Coronary artery (tissue), 2 donors: ENCODE measurements around the gene PRIMA1.
"Not testable (repeated sequence)": the region's sequence is repeated elsewhere in the genome, so short reads cannot be mapped to it uniquely, and the experiment has no call there.

Source experiments
- DNase-seq: peaks from one replicate; pipeline ENCODE4 v3.0.0-alpha.2; 2017; ENCODE audit warnings: low spot score
- H3K27ac ChIP-seq, 2 donors: fragments of 200-600 bp; sonication (generic); one replicate each; pipeline ENCODE4 v1.5.1; 2016 to 2019
- H3K4me3 ChIP-seq: fragments of 200-600 bp; sonication (generic); 2 replicates; pipeline ENCODE4 v1.5.1; 2016; ENCODE audit warnings: mild to moderate bottlenecking, moderate library complexity
- CTCF ChIP-seq: fragments of 200-600 bp; sonication (generic); IDR thresholded peaks from one replicate; pipeline ENCODE4 v1.5.1; 2019; ENCODE audit warnings: antibody characterized with exemption

Gene PRIMA1

GRCh38 chr14:93824518-93825234, 36.4 kb upstream of the PRIMA1 start:
- no peak for DNase-seq
- Histone ChIP-seq H3K4me3 (no peak overlapping the region), H3K27ac (no peak overlapping the region)
- TF ChIP-seq CTCF: no peak

- no peak for DNase-seq
- Histone ChIP-seq H3K27ac (no peak overlapping the region), H3K4me3 (no peak overlapping the region)
- no peak for TF ChIP-seq CTCF
Observed at GRCh38 chr14:93824076-93824475, 35.8 kb upstream of the PRIMA1 start.

GRCh38 chr14:93821051-93821450, 32.8 kb upstream of the PRIMA1 start:
- Histone ChIP-seq H3K4me3 (no peak overlapping the region), H3K27ac (no peak overlapping the region)
- no peak for DNase-seq
- no peak for TF ChIP-seq CTCF

- Histone ChIP-seq H3K27ac (no peak overlapping the region), H3K4me3 (no peak overlapping the region)
- TF ChIP-seq CTCF: no peak
- no peak for DNase-seq
Observed at GRCh38 chr14:93818857-93819256, 30.6 kb upstream of the PRIMA1 start.

GRCh38 chr14:93811676-93812075, 23.4 kb upstream of the PRIMA1 start:
- Histone ChIP-seq H3K27ac (no peak overlapping the region), H3K4me3 (no peak overlapping the region)
- DNase-seq: no peak
- no peak for TF ChIP-seq CTCF

GRCh38 chr14:93811020-93811419, 22.7 kb upstream of the PRIMA1 start:
- Histone ChIP-seq H3K27ac (no peak overlapping the region), H3K4me3 (no peak overlapping the region)
- TF ChIP-seq CTCF: no peak
- no peak for DNase-seq

GRCh38 chr14:93809491-93810420, 21.5 kb upstream of the PRIMA1 start:
- not testable (repeated sequence) for H3K27ac ChIP-seq, H3K4me3 ChIP-seq, DNase-seq
